ENCODE data around the gene MACROD2.
"Not testable (repeated sequence)": the region's sequence is repeated elsewhere in the genome, so short reads cannot be mapped to it uniquely, and the experiment has no call there.

The MACROD2 gene

DNA sequence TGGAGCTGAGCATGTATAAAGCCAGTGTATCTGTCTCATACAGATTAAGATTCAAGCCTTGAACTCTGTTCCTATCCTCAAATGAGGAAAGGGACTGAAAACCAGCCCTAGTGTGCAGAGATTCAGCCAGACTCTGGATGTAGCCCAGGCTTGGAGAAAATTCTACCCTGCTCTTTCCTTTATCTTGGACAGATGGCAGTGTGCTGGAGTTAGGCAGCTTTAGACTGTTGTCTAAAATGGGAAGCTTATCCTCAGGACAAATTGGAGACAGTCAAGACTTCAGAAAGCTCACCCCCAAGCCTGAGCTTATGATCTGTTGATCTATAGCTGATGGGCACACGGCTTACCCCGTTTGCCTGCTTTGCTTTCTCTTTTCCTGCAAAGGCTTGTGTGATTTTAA, 1520.4 kb downstream of the MACROD2 start:
- no peak for DNase-seq

DNA sequence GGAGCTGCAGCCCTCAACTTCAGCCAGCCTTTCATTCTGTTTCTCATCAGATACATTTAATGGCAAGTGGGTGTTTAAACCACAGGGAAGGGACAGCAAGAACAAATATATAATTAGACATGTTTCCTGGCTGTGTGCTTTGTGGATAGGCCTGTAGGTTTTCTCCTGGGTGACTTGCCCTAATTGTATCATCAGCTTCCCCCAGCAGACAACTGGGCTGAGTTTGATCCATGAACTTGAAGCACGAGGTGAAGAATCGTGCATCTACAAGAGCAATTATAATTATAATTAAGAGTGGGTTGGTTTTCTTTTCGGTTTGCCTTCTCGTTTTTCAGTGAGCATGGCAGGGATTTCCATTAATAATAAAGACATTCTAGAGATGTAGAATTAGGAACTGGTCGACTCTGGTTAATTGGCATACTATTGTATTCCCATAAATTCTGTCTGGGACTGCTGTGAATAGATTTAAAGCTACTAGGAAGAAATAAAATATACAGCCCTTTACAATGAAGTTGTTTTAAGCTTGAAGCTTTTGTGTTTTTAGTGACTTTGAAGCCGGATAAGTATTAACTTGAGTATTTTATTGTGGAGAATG, 1525.7 kb downstream of the MACROD2 start:
- no peak for DNase-seq

DNA sequence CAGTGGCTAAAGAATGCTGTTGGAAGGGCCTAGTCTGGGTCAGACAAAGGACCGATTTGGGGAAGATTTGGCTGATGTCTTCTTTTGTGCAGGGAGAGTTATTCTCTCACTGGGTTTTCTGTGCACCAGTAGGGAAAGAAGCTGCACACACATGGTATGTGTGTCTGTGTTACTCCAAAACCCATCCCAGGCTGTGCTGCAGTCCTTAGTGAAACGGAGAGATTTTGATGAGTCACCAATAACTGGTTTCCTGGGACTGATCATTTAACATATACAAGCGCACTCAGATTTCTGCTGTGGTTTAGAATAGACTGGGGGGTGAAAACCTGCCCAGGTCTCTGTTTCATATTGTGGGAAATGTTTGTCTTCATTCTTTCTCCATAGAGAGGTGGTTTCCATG, 1528.1 kb downstream of the MACROD2 start:
- DNase-seq = no peak

DNA sequence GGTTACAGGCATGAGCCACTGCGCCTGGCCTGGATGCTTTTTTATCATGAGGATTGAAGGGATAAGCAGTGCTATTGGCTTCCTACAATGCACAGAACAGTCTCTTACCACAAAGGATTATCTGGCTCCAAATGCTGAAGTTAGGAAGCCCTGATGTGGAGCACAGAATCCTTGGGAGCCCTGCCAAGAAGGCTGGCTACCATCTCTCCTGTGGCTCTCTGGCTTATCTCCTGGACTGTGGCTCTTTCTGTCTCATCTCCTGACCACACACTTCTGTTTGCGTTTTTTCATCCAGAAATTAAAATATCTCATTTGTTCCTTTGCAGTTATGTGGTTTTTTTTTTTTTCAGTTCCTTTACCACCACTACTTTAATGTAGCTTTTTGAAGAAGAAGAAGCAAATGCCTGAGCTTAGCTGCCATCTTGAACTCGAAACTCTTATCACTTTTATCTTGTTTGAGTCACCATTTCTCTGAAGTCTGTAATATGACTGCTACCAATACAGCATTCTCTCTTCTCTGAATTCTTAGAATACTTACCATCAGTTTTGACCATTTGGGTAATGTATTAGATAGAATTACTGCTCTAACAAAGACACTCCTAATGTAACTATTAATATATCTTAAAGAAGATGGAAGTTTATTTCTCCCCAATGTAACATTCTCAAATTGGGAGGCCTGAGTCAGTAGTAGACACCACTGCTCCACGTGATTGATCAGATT, 1533.2 kb downstream of the MACROD2 start:
- DNase-seq = no peak

DNA sequence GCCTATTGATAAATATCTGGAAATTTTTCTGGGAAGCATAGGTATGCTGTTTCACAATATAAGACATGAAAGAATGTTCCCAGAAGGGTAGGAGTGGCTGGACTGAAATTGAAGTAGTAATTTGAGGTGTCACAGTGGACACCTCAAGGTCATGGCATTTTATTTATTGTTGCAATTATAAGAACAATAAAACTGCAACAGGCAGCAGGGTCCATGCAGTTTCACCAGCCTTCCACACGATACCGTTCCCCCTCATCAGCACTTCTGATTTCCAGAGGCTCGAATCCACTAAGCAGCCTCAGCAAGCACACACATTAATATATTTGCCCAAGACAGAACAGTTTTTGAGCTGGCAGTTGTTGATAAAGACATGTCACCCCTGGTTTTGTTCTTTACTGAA, 1540.5 kb downstream of the MACROD2 start:
- no peak for DNase-seq

DNA sequence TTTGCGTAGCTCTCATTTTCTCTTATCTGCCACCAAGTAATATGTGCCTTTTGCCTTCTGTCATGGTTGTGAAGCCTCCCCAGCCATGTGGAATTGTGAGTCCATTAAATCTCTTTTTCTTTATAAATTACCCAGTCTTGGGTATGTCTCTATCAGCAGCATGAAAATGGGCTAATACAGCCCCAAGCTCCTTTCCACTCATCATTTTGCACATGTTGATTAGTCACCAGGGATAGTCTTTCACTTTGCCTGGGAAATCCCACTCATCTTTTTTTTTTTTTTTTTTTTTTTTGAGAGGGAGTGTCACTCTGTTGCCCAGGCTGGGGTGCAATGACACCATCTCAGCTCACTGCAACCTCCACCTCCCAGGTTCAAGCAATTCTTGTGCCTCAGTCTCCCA, 1541.9 kb downstream of the MACROD2 start:
- not testable (repeated sequence) for DNase-seq

DNA sequence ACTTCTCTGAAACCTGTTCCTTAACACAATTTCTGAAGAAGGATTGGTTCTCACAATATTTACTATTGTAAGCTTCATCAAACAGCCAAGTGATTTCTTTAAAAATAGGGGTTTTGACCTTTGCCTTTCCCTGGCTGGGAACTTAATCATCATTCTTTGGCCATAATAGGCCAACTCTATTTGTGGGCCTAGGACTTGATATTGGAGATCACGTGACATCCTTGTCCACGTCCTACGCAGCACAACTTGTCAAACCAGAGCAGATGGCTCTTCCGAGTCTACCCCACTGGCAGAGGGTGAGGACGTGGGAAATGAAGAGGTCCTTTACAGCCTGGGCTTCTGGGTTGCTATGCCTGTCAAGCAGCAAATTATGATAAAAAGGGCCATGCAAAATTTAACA, 1547.3 kb downstream of the MACROD2 start:
- DNase-seq = no peak

DNA sequence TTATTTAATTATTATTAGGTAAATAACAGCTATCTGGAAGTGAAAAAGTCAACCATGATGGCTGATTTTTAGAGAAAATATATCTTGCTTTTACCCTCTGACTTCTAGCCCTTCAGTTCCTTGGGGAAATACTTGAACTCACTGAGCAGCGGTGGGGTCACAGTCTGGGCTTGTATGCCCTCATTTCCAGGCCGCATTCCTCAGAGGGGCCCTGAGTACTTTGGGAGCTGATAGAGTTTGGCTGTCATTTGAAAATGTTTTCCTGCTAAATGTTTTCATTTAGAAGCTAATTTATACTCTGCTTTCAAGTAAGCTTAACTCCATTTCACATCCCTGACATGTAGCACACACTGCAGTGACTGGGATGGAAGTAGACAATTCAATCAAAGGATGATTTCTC, 1549.4 kb downstream of the MACROD2 start:
- no peak for DNase-seq

DNA sequence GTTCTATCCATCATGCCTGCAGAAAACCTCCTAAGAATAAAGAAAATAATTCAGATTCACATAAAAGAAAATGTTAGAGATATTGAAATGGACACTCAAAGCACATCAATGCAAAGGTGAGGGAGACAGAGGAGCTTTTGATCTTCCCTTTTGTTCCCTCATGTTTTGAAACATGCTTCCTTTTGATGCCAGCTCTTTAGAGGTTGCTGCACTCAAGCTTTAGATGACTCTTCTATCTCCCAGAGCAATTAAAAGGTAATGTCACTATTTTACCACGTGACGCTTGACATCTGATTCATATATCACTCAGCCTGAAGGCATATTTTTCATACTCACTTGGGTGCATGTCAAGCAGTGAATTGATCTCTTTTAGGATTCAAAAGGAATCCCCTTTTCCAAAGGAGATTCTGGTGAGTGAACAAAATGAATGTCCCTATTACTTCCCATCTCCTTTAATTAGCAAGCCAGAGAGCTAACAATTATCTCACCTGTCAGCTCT, 1551.3 kb downstream of the MACROD2 start:
- DNase-seq = no peak

DNA sequence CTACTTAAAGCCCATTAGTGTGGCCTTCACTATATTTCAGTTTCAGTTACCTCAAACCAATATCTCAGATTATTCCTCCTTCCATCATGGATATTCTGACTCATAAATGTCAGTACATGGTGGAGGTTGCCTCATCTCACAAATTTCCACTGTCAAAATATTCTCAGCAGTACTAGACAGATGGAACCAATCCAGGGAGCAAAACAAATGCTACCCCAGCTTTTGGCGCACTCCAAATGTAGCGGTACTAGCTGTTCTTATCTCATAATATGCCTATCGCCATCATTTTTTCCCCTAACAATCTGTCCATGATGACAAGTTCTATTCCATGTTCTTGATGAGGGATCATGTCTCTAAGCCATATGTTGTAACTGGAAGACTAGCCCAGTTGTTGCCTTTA, 1551.8 kb downstream of the MACROD2 start:
- no peak for DNase-seq

DNA sequence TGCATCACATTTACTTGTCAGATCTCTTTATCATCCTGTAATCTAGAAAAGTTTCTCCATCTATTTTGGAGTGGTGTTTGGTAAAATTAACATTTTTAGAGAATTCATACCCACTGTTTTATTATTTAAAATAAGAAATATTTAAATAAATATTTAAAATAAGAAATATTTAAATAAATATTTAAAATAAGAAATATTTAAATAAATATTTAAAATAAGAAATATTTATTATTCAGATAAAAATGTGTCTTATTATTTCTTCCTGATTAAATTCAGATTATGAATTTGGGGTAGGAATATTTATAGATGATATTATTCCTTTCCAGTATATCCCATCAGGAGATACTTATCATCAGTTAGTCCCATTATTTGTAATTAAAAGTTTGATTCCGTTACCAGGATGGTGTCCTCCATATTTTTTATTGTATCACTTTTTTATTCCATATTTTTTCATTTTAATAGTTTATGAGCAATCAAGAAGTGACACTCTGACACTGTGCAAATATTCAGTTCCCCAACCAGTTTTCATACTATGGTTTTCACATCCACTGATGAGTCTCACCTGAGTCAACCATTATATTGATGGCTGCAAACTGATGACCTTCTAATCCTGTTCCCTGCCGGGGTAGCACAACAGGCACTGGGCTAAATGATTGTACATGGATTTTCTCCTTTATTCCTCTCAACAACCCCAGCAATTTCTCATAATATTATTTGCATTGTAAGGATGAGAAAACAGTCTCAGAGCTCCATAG, 1555.0 kb downstream of the MACROD2 start:
- no peak for DNase-seq

DNA sequence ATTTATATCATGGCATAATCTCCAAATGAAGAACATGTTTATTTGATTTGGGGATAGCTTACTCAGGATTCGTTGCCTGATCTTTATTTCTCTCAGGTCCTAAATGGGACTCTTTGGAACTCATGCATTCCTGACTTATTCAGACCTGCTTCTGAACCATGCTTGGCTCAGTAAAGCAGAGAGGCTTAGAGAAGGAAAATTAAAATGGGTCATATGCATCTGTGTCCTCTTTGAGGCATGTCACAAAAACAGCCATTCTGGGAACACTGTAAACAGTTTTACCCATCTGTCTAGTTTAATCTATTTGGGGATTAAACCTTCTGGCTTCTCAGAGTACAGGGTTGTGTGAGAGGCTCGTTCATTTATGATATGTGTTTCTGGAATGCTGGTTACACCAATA, 1560.6 kb downstream of the MACROD2 start:
- no peak for DNase-seq

DNA sequence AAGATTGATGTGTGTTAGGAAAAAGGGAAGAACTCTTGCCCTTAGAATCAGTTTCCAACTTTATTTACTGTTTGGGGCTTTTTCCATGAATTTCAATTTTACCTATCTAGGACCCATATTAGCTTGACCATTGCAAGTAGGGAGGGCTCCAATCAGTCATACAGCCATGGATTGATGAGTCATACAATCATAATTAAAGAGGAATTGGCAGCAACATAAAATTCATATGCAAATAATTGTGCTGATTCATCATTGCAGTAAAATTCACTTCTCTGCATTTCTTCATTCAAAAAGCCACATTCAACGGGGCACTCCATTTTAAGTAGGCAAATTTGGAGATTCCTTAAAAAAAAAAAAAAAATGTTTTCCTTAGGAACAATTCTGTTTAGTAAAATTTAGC, 1561.6 kb downstream of the MACROD2 start:
- no peak for DNase-seq

DNA sequence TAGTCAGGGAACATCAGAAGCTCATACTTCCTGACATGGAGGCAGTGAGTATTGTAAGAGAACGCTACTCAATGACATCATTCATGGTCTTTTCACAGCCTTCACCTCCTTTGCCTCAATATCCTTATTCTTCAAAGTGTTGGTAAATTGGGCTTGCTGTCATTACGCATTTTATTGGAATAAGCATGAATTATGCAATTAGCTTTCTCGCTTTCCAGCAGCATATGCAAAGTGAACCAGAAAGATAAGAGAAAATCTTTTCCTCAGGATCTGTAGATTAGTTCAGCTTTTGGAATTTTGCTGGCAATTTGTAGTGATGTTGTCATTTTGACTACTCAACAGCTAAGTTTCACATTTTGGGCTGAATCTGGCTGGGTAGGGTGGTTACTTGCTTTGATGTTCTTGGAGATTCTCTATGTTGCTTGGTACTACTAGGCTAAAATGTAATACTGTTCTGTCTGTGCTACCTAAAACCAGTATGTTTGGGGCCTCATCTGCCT, 1565.8 kb downstream of the MACROD2 start:
- DNase-seq = no peak

DNA sequence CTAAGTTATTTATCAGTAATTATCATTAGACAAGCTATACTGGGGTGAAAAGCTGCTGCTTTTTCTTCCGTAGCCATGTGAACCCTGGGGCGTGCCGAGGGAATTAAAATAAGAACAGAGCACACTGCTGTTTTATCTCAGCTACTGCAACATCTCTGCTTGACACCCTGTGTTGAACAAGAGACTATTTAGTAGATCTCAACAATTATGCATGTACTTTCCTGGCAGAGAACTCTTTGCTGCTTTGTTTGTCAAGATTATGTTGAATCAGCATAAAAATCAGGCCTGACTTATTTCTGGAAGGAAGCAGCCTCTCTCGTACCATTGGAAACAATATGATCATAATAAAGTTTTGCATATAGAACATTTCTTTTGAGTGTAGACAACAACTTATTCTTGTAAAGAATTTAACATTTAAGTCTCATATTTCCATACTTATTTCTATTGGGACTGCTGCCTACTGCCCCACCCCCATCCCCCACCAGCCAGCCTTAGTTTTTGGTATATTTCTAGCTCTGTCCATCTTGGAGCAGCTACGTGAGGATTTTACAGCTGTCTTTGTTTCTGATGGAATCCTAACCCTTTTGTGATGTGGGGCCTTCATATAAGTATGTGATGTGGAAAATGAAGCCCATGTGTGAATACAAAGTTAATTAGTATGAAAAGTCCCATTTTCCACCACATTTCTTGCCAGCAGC, 1566.5 kb downstream of the MACROD2 start:
- no peak for DNase-seq

DNA sequence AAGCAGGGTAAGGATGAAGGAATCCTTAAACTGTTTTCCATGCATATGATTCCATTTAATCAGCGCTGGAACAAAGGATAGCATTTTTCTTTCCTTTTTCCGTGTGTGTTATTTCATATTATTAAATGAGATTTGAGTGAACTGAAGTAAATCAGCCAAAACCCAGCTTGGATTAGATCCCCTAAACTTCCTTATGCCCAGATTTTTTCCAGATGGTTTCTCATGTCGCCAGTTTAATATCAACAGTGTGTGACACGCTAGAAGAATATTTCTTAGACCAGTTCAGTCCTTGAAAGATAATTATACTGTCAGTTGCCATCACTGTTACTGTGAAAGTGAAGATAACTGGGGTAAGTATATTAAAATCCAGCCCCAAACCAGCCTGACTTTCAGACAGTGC, 1568.5 kb downstream of the MACROD2 start:
- DNase-seq = no peak

DNA sequence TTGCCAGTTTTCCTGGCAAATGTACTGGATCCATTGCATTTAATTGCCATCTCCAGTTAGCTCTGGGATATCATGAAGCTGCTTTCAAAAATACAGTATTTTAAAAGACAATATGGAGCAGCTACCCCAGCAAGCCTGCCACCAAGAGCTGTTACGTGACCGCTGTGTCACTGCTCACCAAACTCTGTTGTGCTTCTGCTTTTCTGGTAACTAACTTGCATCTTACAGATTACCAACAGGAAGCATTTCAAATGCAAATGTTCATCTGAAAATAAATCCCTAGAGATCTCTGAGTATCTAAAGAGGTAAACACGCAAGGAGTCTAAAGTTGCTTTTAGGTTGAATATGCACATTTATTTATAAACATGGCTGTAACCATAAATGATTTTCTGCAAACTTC, 1569.7 kb downstream of the MACROD2 start:
- no peak for DNase-seq

DNA sequence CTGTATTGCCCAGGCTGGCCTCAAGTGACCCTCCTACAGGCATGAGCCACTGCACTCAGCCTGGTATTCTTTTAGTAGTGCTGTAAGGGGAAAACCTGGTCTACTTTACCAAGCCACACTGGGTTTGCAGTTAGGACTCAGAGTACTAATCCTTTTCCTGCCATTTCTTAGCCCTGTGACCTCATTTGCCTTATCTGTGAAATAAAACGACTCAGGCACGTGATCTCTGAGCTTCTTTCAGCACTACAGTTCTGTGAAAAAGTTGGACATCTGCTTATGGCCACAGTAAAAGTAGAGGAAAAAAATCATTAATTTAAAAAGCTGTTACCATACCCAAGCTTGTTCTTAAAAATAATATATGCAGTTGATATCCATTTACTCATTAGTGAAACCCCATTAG, 1570.5 kb downstream of the MACROD2 start:
- no peak for DNase-seq

DNA sequence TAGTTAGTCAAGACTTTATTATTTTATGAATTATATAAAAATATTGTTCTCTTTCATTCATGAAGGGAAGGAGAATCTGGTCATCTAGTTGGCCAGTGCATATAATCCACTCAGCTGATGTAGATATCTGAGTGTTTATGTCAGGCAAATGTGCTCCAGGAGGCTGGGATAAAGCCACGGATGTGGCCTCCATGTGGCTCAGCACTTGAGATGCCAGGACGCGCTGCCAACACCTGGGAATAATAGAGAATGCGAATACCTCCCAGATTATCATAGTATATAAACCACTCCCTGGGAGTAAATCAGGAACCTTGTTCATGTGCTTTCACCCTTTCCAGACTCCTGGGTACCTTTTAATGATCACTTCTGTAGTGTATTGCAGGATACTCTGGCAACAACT, 1571.9 kb downstream of the MACROD2 start:
- no peak for DNase-seq

DNA sequence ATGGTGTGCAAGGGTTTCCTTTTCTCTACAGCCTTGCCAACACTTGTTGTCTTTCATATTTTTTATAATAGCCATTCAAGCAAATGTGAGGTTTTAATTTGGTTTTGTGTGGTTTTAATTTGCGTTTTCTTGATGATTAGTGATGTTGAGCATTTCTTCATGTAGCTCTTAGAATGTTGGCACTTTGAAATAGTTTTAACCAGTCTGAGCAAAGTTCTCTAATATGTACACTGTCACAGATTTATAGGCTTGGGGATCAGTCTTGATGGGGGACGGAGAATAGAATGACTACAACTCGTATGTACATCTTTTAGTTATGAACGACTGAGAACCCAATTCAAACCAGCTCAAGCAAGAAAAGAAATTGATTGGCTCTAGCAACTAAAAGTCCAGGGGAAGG, 1574.8 kb downstream of the MACROD2 start:
- DNase-seq = no peak

DNA sequence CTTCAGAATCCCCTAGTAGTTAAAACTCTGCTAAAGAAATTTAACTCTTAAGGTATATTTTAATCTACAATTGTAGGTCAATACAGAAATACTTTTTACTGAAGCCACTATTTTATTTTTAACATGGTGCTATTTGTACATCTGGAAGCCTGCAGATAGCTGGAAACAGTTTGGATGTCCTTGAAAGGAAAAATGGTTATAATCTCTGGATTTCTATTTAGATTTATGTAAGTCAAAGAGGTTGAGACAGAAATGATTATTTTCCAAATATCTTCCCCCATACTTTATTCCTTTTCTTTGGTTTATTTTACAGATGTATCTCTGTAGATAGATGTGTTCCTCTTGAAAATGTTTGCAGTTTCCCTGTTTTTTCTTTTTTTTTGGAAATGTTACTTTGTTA, 1575.7 kb downstream of the MACROD2 start:
- DNase-seq = no peak

DNA sequence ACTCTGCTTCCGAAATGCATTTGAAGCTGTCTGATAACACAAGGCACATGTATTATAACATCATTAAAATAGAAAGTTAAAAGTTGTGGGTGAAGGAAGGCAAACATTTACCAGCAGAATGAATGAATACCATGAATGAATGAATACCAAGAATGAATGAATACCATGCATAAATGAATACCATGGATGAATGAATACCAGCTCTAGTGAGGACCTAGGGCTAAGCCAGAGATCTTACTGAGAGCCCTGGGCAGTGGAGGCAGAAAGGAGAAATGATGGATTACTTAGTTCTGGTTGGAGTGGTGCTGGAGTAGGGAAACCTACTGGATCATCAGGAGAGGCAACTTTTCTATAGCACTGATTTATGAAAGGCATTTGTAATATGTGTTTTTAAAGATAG, 1579.9 kb downstream of the MACROD2 start:
- no peak for DNase-seq

DNA sequence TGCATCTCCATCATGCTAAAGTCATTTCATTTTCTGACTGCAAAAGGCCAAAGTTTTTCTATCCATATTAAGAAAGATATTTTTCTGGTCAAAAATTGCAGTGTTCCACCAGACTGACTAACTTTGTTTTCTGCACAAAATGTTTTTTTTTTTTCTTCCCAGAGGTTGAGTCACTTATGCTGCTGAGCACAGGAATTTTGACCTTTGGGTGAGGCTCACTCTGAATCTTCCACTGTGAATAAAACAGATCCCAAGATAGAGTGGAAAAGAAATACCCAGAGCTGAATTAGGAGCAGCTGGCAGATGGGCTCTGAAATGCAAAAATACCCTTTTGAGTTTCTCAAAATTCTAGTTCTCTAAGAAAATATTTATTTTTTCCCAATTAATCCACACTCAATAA, 1581.1 kb downstream of the MACROD2 start:
- no peak for DNase-seq

All from stimulated activated CD4-positive, alpha-beta T cell treated with anti-CD3 and anti-CD28 coated beads, Interleukin-12 subunit alpha, Interleukin-12 subunit beta, amount 100 ng/mL, for 4 hours (primary cell).